CD4-positive, alpha-beta T cell (primary cell): ENCODE data around the gene NCKAP5. TPM values are rescaled to one million over a fixed set of nuclear protein-coding genes. Genes with fewer than 3 reads are reported as not detected.

Experiments used
- ATAC-seq: fragments of 200-7000 bp; cut with Tn5 transposase; one replicate; pipeline ENCODE4 v1.10.0; 2022; ENCODE audit warnings: mild to moderate bottlenecking; ENCODE audit not compliant: poor library complexity
- CTCF ChIA-PET: fragments of 350-600 bp; sonication (Branson Sonifier 250); formaldehyde crosslinking; loops from one replicate; lab custom pipeline; 2021; ENCODE audit warnings: antibody characterized with exemption, inconsistent platforms; lab: Charles Lee
- POLR2A ChIA-PET: fragments of 350-600 bp; sonication (Branson Sonifier 250); formaldehyde crosslinking; loops from one replicate; lab custom pipeline; 2021; ENCODE audit warnings: antibody characterized with exemption, inconsistent platforms; lab: Charles Lee
- DNase-seq, 14 experiments: peaks; one replicate each; pipeline ENCODE4 v3.0.0-alpha.2; 2013 to 2020; ENCODE audit warnings: mixed read lengths in 2 of 14
- H3K27ac ChIP-seq, 2 donors: one replicate each; pipeline versions ENCODE4 v1.5.1 to v1.7.0; 2013; ENCODE audit warnings: low read length in 2 of 2, low read depth in 1 of 2, mild to moderate bottlenecking in 1 of 2
- H3K27me3 ChIP-seq, 2 experiments: 1 replicate in 1 of 2; 2 replicates in 1 of 2; pipeline versions ENCODE4 v1.6.1 to v1.7.0; 2013; ENCODE audit warnings: low read length in 2 of 2, control low read depth in 1 of 2, mild to moderate bottlenecking in 1 of 2, moderate library complexity in 1 of 2; ENCODE audit not compliant: insufficient read depth in 2 of 2, control insufficient read depth in 1 of 2
- H3K36me3 ChIP-seq: one replicate; pipeline ENCODE4 v1.6.1; 2013; ENCODE audit warnings: low read length, control low read depth; ENCODE audit not compliant: insufficient read depth
- H3K4me1 ChIP-seq: one replicate; pipeline ENCODE4 v1.6.1; 2013; ENCODE audit warnings: low read length, control low read depth; ENCODE audit not compliant: insufficient read depth
- H3K4me3 ChIP-seq: one replicate; pipeline ENCODE4 v1.5.1; 2013; ENCODE audit warnings: mild to moderate bottlenecking, low read length, moderate library complexity
- H3K9me3 ChIP-seq, 2 experiments: 1 replicate in 1 of 2; 2 replicates in 1 of 2; pipeline versions ENCODE4 v1.6.1 to v1.7.0; 2013; ENCODE audit warnings: low read length in 2 of 2, mild to moderate bottlenecking in 2 of 2, control low read depth in 1 of 2, moderate library complexity in 1 of 2; ENCODE audit not compliant: control insufficient read depth in 1 of 2, insufficient read depth in 1 of 2
- H3K27ac Mint-ChIP-seq: one replicate; pipeline ENCODE4 v1.8.0; 2020; ENCODE audit warnings: mixed read lengths
- H3K27me3 Mint-ChIP-seq: one replicate; pipeline ENCODE4 v1.8.0; 2021; ENCODE audit warnings: mixed read lengths
- H3K36me3 Mint-ChIP-seq: one replicate; pipeline ENCODE4 v1.8.0; 2021; ENCODE audit warnings: low read depth, mixed read lengths
- H3K4me1 Mint-ChIP-seq: one replicate; pipeline ENCODE4 v1.8.0; 2021; ENCODE audit warnings: low read depth, mixed read lengths
- H3K4me3 Mint-ChIP-seq: one replicate; pipeline ENCODE4 v1.8.0; 2020; ENCODE audit warnings: mild to moderate bottlenecking, mixed read lengths
- H3K9me3 Mint-ChIP-seq: one replicate; pipeline ENCODE4 v1.8.0; 2020; ENCODE audit warnings: mixed read lengths
- CTCF ChIP-seq: fragments of 200-600 bp; IDR thresholded peaks from one replicate; pipeline ENCODE4 v1.8.0; 2022; ENCODE audit warnings: antibody characterized with exemption, mild to moderate bottlenecking
- intact Hi-C, 2 experiments: fragments of 100-400 bp; cut with DNase I in 1 of 2; cut with micrococcal nuclease in 1 of 2; formaldehyde crosslinking; loops; one replicate each; pipeline versions ENCODE4 v1.15.1 to v1.9.0; 2023 to 2025; cut with DNase I, micrococcal nuclease
- total RNA-seq, 174 experiments: library from RNA in 2 of 174; stranded (reverse) in 2 of 174; gene quantifications; one replicate each; pipeline ENCODE4 v1.2.3 and lab custom pipeline; 2021 to 2026

NCKAP5 gene
- total RNA-seq, 2 experiments from 2014 or later, result not detected

- intact Hi-C loops, result no loop called here
- CTCF ChIA-PET, result no interaction called here
These were observed 402.2 kb downstream of the NCKAP5 start for GRCh38 chr2:133166031-133166430.

GRCh38 chr2:133163111-133163510, 405.2 kb downstream of the NCKAP5 start:
- Mint-ChIP-seq H3K27ac (no peak overlapping the region), H3K27me3 (no peaks in the 10 kb centered on the region), H3K36me3 (no peaks in the 10 kb centered on the region), H3K9me3 (peaks cover 2% of the 10 kb centered on the region), H3K4me1 (no peaks in the 10 kb centered on the region), H3K4me3 (no peak overlapping the region)
- Histone ChIP-seq H3K27ac (no peak overlapping the region), H3K4me3 (no peak overlapping the region), H3K9me3 (no peaks in the 10 kb centered on the region), H3K36me3 (no peaks in the 10 kb centered on the region), H3K27me3 (no peaks in the 10 kb centered on the region), H3K4me1 (no peaks in the 10 kb centered on the region)
- DNase-seq (no peak), ATAC-seq (no peak)
- TF ChIP-seq CTCF, result no peak
- POLR2A ChIA-PET, result no interaction called here
- CTCF ChIA-PET, result no interaction called here
- intact Hi-C loops, result no loop called here

More at GRCh38 chr2:133166031-133166430, 402.2 kb downstream of the NCKAP5 start:
- ATAC-seq (no peak), DNase-seq (no peak)
- TF ChIP-seq CTCF, result no peak
- Mint-ChIP-seq H3K4me3 (no peak overlapping the region), H3K27ac (no peak overlapping the region), H3K27me3 (no peaks in the 10 kb centered on the region), H3K36me3 (no peaks in the 10 kb centered on the region), H3K4me1 (no peaks in the 10 kb centered on the region), H3K9me3 (peaks cover 2% of the 10 kb centered on the region)
- H3K27ac ChIP-seq, result no peak overlapping the region
- no peaks in the 10 kb centered on the region for H3K4me1 ChIP-seq
- POLR2A ChIA-PET, result no interaction called here
- H3K4me3 ChIP-seq, result no peak overlapping the region
- H3K27me3 ChIP-seq, result no peaks in the 10 kb centered on the region
- H3K36me3 ChIP-seq, result no peaks in the 10 kb centered on the region
- H3K9me3 ChIP-seq, result peaks cover 0 to 2% of the 10 kb centered on the region in 2 experiments

GRCh38 chr2:133158442-133158841, 409.8 kb downstream of the NCKAP5 start:
- no peak for DNase-seq
- H3K4me1 ChIP-seq, result no peaks in the 10 kb centered on the region
- H3K4me3 ChIP-seq, result no peak overlapping the region
- TF ChIP-seq CTCF, result no peak
- no peaks in the 10 kb centered on the region for H3K9me3 ChIP-seq
- Mint-ChIP-seq H3K27ac (no peak overlapping the region), H3K27me3 (no peaks in the 10 kb centered on the region), H3K4me3 (no peak overlapping the region), H3K36me3 (no peaks in the 10 kb centered on the region), H3K9me3 (peaks cover 2% of the 10 kb centered on the region), H3K4me1 (no peaks in the 10 kb centered on the region)
- H3K27me3 ChIP-seq, result no peaks in the 10 kb centered on the region
- ChIA-PET CTCF (no interaction called here), POLR2A (no interaction called here)
- no peaks in the 10 kb centered on the region for H3K36me3 ChIP-seq
- no peak for ATAC-seq
- H3K27ac ChIP-seq, result no peak overlapping the region
- intact Hi-C loops, result no loop called here
